ENCODE measurements around the gene PAK5.

GRCh38 chr20:9509246-9509645 lies 329.6 kb downstream of the PAK5 start:
- no peak for TF ChIP-seq EZH2 (IDR thresholded peaks at IDR 0.05; ENCODE audit: borderline replicate concordance, insufficient read depth, low read depth, low read length, poor library complexity, severe bottlenecking)
- no peak for TF ChIP-seq CTCF (IDR thresholded peaks at IDR 0.05)

Data from B cell (primary cell).